GM12878 (cell line): ENCODE data around the gene ARHGAP44. TPM values are rescaled to one million over a fixed set of nuclear protein-coding genes. Genes with fewer than 3 reads are reported as not detected.

ENCODE experiments used
- ATAC-seq: fragments of 200-7000 bp; cut with Tn5 transposase; 3 replicates; pipeline ENCODE4 v1.9.1; 2020; ENCODE audit warnings: mild to moderate bottlenecking, moderate library complexity
- BruUV-seq: library from RNA; stranded (reverse); fragments of 400-500 nt; replicated peaks from 2 replicates; lab custom pipeline; 2021; lab: Mats Ljungman, UMichigan
- CTCF ChIA-PET: fragments of 300-600 bp; sonication (Branson Sonifier 250); formaldehyde crosslinking; extraction: SDS; loops from one replicate; lab custom pipeline; 2021; ENCODE audit warnings: inconsistent platforms; lab: Yijun Ruan, JAX
- POLR2A ChIA-PET: fragments of 350-600 bp; formaldehyde crosslinking; extraction: SDS; loops from one replicate; lab custom pipeline; 2021; ENCODE audit warnings: inconsistent platforms; lab: Charles Lee
- RAD21 ChIA-PET: fragments of 300-600 bp; sonication (Branson Sonifier 250); formaldehyde crosslinking; loops from one replicate; lab custom pipeline; 2023; ENCODE audit warnings: antibody characterized with exemption; ENCODE audit not compliant: unreplicated experiment; lab: Charles Lee
- SMC1A ChIA-PET: fragments of 300-600 bp; sonication (Branson Sonifier 250); formaldehyde crosslinking; loops from one replicate; lab custom pipeline; 2023; ENCODE audit not compliant: unreplicated experiment, uncharacterized antibody; lab: Charles Lee
- DNase-seq: peaks from one replicate; pipeline ENCODE4 v3.0.0-alpha.2; 2011; ENCODE audit warnings: low read depth, low spot score
- FAIRE-seq: peaks from 3 replicates; lab custom pipeline; 2011; peaks lifted over from hg19 to GRCh38; lab: Jason Lieb, UNC
- H2AFZ ChIP-seq: 2 replicates; pipeline ENCODE4 v1.6.0; 2011; ENCODE audit warnings: low read depth, low read length, control low read depth; ENCODE audit not compliant: control insufficient read depth
- H3K27ac ChIP-seq: 2 replicates; pipeline ENCODE4 v1.5.1; 2011; ENCODE audit warnings: control low read depth; ENCODE audit not compliant: control insufficient read depth, insufficient read depth
- H3K27me3 ChIP-seq, 2 experiments: replicated peaks in 1 of 2; 2 replicates each; pipeline versions ENCODE4 v1.6.0 to v1.6.1; 2011; ENCODE audit warnings: low read length in 1 of 2; ENCODE audit not compliant: control insufficient read depth in 2 of 2, insufficient read depth in 2 of 2
- H3K36me3 ChIP-seq, 2 experiments: 2 replicates each; pipeline ENCODE4 v1.5.1; 2011; ENCODE audit warnings: low read length in 1 of 2; ENCODE audit not compliant: control insufficient read depth in 2 of 2, insufficient read depth in 2 of 2
- H3K4me1 ChIP-seq: 2 replicates; pipeline ENCODE4 v1.6.1; 2011; ENCODE audit warnings: mild to moderate bottlenecking, low read length, moderate library complexity, mixed read lengths; ENCODE audit not compliant: control insufficient read depth, insufficient read depth
- H3K4me2 ChIP-seq: 2 replicates; pipeline ENCODE4 v1.6.0; 2011; ENCODE audit warnings: control low read depth; ENCODE audit not compliant: control insufficient read depth, insufficient read depth
- H3K4me3 ChIP-seq: fragments of 200-600 bp; sonication (generic); 2 replicates; pipeline ENCODE4 v1.5.1; 2016
- H3K79me2 ChIP-seq: 2 replicates; pipeline ENCODE4 v1.6.0; 2011; ENCODE audit warnings: low read length; ENCODE audit not compliant: control insufficient read depth, insufficient read depth
- H3K9ac ChIP-seq: 2 replicates; pipeline ENCODE4 v1.8.0; 2011; ENCODE audit warnings: low read length, control low read depth, mixed read lengths; ENCODE audit not compliant: control insufficient read depth, insufficient read depth
- H3K9me3 ChIP-seq: replicated peaks from 3 replicates; pipeline ENCODE4 v1.5.1; 2011; ENCODE audit warnings: mild to moderate bottlenecking, low read length; ENCODE audit not compliant: control insufficient read depth, insufficient read depth
- H4K20me1 ChIP-seq: 2 replicates; pipeline ENCODE4 v1.6.0; 2011; ENCODE audit not compliant: control insufficient read depth, insufficient read depth
- CHD4 ChIP-seq: fragments of 200-600 bp; sonication (generic); IDR thresholded peaks from 2 replicates; pipeline ENCODE4 v1.6.1; 2016; ENCODE audit warnings: mild to moderate bottlenecking
- CTCF ChIP-seq, 3 experiments: IDR thresholded peaks in 2 of 3; conservative IDR thresholded peaks in 1 of 3; 2 replicates each; pipeline ENCODE4 v1.5.1; 2011; ENCODE audit warnings: low read depth in 3 of 3, low read length in 3 of 3, mild to moderate bottlenecking in 3 of 3, control low read depth in 2 of 3, moderate library complexity in 2 of 3, inconsistent platforms in 1 of 3, mixed read lengths in 1 of 3; ENCODE audit not compliant: control insufficient read depth in 2 of 3, insufficient read depth in 1 of 3; ENCODE audit errors: extremely low read depth in 1 of 3
- KDM1A ChIP-seq: fragments of 200-600 bp; sonication (generic); IDR thresholded peaks from 2 replicates; pipeline ENCODE4 v1.6.1; 2016; ENCODE audit warnings: borderline replicate concordance
- LARP7 ChIP-seq: fragments of 450-650 bp; IDR thresholded peaks from 2 replicates; pipeline ENCODE4 v1.6.1; 2017; ENCODE audit warnings: mild to moderate bottlenecking
- NBN ChIP-seq: fragments of 450-650 bp; IDR thresholded peaks from 2 replicates; pipeline ENCODE4 v1.6.1; 2016
- POLR2AphosphoS5 ChIP-seq: IDR thresholded peaks from 2 replicates; pipeline ENCODE4 v1.6.1; 2011; ENCODE audit warnings: mild to moderate bottlenecking, low read length, inconsistent platforms
- TARDBP ChIP-seq: IDR thresholded peaks from 2 replicates; pipeline ENCODE4 v1.6.1; 2016; ENCODE audit warnings: borderline replicate concordance
- WGBS: methylation state at CpG from one replicate; pipeline ENCODE4 v1.1.6; 2016; ENCODE audit warnings: low lambda C conversion rate; ENCODE audit not compliant: insufficient replicate concordance, insufficient coverage; ENCODE audit errors: missing lambda C conversion rate; 5-methylcytosine and 5-hydroxymethylcytosine counted together
- in situ Hi-C: fragments of 300-500 bp; cut with MboI; formaldehyde crosslinking; loops from 9 replicates; pipeline ENCODE4 v1.14.3; 2018; ENCODE audit warnings: mixed read lengths
- intact Hi-C: fragments of 100-400 bp; cut with micrococcal nuclease; formaldehyde crosslinking; loops from one replicate; pipeline ENCODE4 v1.14.2; 2022; ENCODE audit not compliant: unreplicated experiment
- polyA plus RNA-seq, 11 experiments: library from polyadenylated mRNA; depleted of rRNA in 4 of 11; unstranded in 6 of 11; stranded (reverse) in 5 of 11; fragments of >200 nt; fragmentation: Nextera tagmentation in 4 of 11; fragmentation: Illumina TruSeq in 1 of 11; extraction: Ambion mirVana in 4 of 11; extraction: Trizol in 1 of 11; gene quantifications; 1 replicate in 1 of 11; 2 replicates in 10 of 11; pipeline versions ENCODE4 v1.2.1 to v1.2.3, GENCODE V29; 2011 to 2016; ENCODE audit warnings: inconsistent platforms in 2 of 11, missing spikeins in 2 of 11, low read depth in 1 of 11
- total RNA-seq, 4 experiments: library from RNA; depleted of rRNA in 3 of 4; stranded (reverse); fragments of >200 nt in 3 of 4; fragmentation: Illumina TruSeq in 1 of 4; extraction: Trizol in 1 of 4; gene quantifications; 2 replicates each; pipeline versions ENCODE4 v1.2.1 to v1.2.3, GENCODE V29; 2013 to 2021

The ARHGAP44 gene
- total and polyA plus RNA-seq, 10 of the 15 experiments (the other 5 are each of a cell fraction or from before 2014, with no cell fraction given) = 0.11 to 1.2 (median 0.48) TPM

GRCh38 chr17:12759090-12759489, 30.2 kb upstream of the ARHGAP44 start:
- Histone ChIP-seq H4K20me1 (no peaks in the 10 kb centered on the region), H3K36me3 (no peaks in the 10 kb centered on the region), H3K27me3 (no peaks in the 10 kb centered on the region; a peak in 2 of 4 replicates), H3K9me3 (no peaks in the 10 kb centered on the region), H3K4me2 (no peak overlapping the region), H3K9ac (no peak overlapping the region), H3K27ac (no peak overlapping the region), H3K79me2 (no peaks in the 10 kb centered on the region), H2AFZ (no peak overlapping the region), H3K4me3 (no peak overlapping the region), H3K4me1 (no peaks in the 10 kb centered on the region)
- WGBS = 9% methylated on average over 2 of the region's 2 CpGs
- TF ChIP-seq CHD4 (no peak), NBN (no peak), CTCF (IDR thresholded peaks at IDR 0.05 in 2 of 3, conservative IDR thresholded peaks at IDR 0.05 in 1 of 3; ENCODE audit: control insufficient read depth in 2 of 3, extremely low read depth in 1 of 3, insufficient read depth in 1 of 3, low read depth in 3 of 3, low read length in 3 of 3) (no peak), KDM1A (no peak), LARP7 (no peak), POLR2AphosphoS5 (no peak), TARDBP (no peak)
- no peak for ATAC-seq
- BruUV-seq = no TSS peak
- POLR2A ChIA-PET = no interaction called here
- RAD21 ChIA-PET = no interaction called here
- SMC1A ChIA-PET = no interaction called here
- DNase-seq = no peak
- CTCF ChIA-PET = interaction anchor here (0.7 kb wide), 1 partner anchor 16 kb away, joined by 3 read pairs; no protein-coding TSS in a partner anchor
- intact Hi-C loops = no loop called here
- in situ Hi-C loops = loop anchor here (25.0 kb wide), 1 partner anchor 1472 kb away; no protein-coding TSS in a partner anchor
- FAIRE-seq = no peak
